Endothelial cell of coronary artery (primary cell): ENCODE data around the gene MESD. TPM values are rescaled to one million over a fixed set of nuclear protein-coding genes. Genes with fewer than 3 reads are reported as not detected.

ENCODE experiments used
- total RNA-seq: library from RNA; depleted of rRNA; stranded (reverse); fragments of >200 nt; gene quantifications from 2 replicates; pipeline ENCODE4 v1.2.3, GENCODE V29; 2014

MESD gene
- total RNA-seq = 16.6 and 18.6 TPM in 2 replicates

GRCh38 chr15:80989518-80990478 lies at the start of gene MESD:
Gene MESD, minus strand, starts transcription at chr15:80989819. Its CDS starts 28 bp downstream, at chr15:80989791.

GRCh38 chr15:81000624-81001151 lies 11.1 kb upstream of the MESD start, which contains the start of gene TLNRD1:
Gene TLNRD1, plus strand, starts transcription at chr15:81000923. Its CDS starts 1,349 bp downstream, at chr15:81002272.

Other genes starting within 250 kb of the MESD start
- 0.19 and 0.27 TPM in 2 replicates for gene CEMIP, start 210.4 kb downstream of the MESD start, total RNA-seq
- gene TLNRD1, start 11.1 kb upstream of the MESD start, total RNA-seq = 9.2 and 10.2 TPM in 2 replicates
- gene CFAP161, start 144.5 kb upstream of the MESD start, total RNA-seq = 0.38 and 0.63 TPM in 2 replicates
- 0.19 and 0.27 TPM in 2 replicates for gene IL16, start 207.1 kb upstream of the MESD start, total RNA-seq